ENCODE measurements around the gene CABLES1. TPM values are rescaled to one million over a fixed set of nuclear protein-coding genes. Genes with fewer than 3 reads are reported as not detected.
A peak's percentile ranks its signal among the peaks of the same experiment; 100 is the strongest.

The CABLES1 gene
- total RNA-seq, 2 donors from 2014 or later = 4.2 to 11.9 TPM

DNA sequence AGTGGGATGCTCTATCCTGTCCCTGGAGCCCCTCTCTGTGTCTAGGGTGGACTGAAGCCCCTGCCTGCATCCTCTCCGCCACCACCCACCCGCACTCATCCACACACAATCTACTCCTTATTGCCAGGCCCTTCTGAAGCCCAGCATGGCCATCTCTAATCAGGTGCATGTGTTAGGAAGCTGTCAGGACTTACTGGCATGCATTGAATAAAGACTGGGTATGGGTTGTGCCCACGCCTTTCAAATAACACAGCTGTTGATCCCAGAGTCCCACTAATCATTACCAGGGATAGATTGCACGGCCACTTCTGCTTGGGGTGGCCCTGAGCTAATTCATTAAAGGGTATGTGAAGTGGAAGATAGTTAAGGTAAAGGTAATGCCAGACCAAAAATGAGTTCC is 88.4 kb downstream of the CABLES1 start:
- no peak for TF ChIP-seq POLR2A (IDR thresholded peaks at IDR 0.05)
- TF ChIP-seq, protein P1, sequence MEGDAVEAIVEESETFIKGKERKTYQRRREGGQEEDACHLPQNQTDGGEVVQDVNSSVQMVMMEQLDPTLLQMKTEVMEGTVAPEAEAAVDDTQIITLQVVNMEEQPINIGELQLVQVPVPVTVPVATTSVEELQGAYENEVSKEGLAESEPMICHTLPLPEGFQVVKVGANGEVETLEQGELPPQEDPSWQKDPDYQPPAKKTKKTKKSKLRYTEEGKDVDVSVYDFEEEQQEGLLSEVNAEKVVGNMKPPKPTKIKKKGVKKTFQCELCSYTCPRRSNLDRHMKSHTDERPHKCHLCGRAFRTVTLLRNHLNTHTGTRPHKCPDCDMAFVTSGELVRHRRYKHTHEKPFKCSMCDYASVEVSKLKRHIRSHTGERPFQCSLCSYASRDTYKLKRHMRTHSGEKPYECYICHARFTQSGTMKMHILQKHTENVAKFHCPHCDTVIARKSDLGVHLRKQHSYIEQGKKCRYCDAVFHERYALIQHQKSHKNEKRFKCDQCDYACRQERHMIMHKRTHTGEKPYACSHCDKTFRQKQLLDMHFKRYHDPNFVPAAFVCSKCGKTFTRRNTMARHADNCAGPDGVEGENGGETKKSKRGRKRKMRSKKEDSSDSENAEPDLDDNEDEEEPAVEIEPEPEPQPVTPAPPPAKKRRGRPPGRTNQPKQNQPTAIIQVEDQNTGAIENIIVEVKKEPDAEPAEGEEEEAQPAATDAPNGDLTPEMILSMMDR (IDR thresholded peaks at IDR 0.05) = no peak
- H3K36me3 ChIP-seq (replicated peaks in 1 of 2; ENCODE audit: insufficient read depth in 1 of 2, low read depth in 2 of 2) = no peaks in the 10 kb centered on the region
- peaks cover 13% of the 10 kb centered on the region for H3K4me1 ChIP-seq
- no peaks in the 10 kb centered on the region for H3K27me3 ChIP-seq
- no peak for ATAC-seq
- H3K4me3 ChIP-seq = no peak overlapping the region
- H3K27ac ChIP-seq = no peak overlapping the region
- intact Hi-C loops (cut with DNase I) = no loop called here
- H3K9me3 ChIP-seq = no peaks in the 10 kb centered on the region
- DNase-seq = no peak
- 89 to 91% methylated on average over 4 of the region's 4 CpGs for WGBS, 2 donors

DNA sequence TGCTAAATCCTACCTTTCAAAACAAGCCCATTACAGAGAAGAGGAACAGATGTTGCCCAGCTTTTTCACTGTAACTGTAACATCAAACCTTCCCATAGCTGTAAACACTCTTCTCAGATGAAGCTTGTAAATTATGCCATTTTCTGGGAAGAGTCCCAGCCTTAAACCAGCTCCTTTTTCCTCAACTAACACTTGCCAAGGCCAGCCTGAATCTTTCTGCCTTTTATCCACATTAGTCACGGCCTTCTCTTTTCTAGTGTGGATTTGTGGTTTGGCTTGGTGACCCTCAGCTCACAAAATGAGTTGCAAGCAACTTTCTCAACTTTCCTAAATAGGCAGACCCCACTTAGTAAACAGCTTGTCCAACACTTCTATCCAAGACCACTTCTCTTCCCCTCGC is 90.2 kb downstream of the CABLES1 start:
- intact Hi-C loops (cut with DNase I) = no loop called here
- Histone ChIP-seq H3K27me3 (no peaks in the 10 kb centered on the region), H3K9me3 (no peaks in the 10 kb centered on the region), H3K4me1 (peaks cover 13% of the 10 kb centered on the region), H3K4me3 (no peak overlapping the region), H3K27ac (no peak overlapping the region), H3K36me3 (replicated peaks in 1 of 2; ENCODE audit: insufficient read depth in 1 of 2, low read depth in 2 of 2) (no peaks in the 10 kb centered on the region)
- TF ChIP-seq, protein P1 (IDR thresholded peaks at IDR 0.05) = no peak
- TF ChIP-seq POLR2A (IDR thresholded peaks at IDR 0.05) = no peak
- peak in 1 of 4 donors; percentile 26 for DNase-seq
- WGBS, 2 donors = 89 to 93% methylated on average over 2 of the region's 2 CpGs
- no peak for ATAC-seq

GRCh38 chr18:23226391-23226790 is 91.1 kb downstream of the CABLES1 start:
- no peak for TF ChIP-seq POLR2A (IDR thresholded peaks at IDR 0.05)
- TF ChIP-seq, protein P1 (IDR thresholded peaks at IDR 0.05) = no peak
- Histone ChIP-seq H3K4me1 (peaks cover 13% of the 10 kb centered on the region), H3K27ac (no peak overlapping the region), H3K27me3 (no peaks in the 10 kb centered on the region), H3K9me3 (no peaks in the 10 kb centered on the region), H3K36me3 (replicated peaks in 1 of 2; ENCODE audit: insufficient read depth in 1 of 2, low read depth in 2 of 2) (no peaks in the 10 kb centered on the region), H3K4me3 (no peak overlapping the region)
- WGBS, 2 donors = 82 to 84% methylated on average over 3 of the region's 3 CpGs
- ATAC-seq (no peak), DNase-seq (no peak)
- intact Hi-C loops (cut with DNase I) = no loop called here

DNA sequence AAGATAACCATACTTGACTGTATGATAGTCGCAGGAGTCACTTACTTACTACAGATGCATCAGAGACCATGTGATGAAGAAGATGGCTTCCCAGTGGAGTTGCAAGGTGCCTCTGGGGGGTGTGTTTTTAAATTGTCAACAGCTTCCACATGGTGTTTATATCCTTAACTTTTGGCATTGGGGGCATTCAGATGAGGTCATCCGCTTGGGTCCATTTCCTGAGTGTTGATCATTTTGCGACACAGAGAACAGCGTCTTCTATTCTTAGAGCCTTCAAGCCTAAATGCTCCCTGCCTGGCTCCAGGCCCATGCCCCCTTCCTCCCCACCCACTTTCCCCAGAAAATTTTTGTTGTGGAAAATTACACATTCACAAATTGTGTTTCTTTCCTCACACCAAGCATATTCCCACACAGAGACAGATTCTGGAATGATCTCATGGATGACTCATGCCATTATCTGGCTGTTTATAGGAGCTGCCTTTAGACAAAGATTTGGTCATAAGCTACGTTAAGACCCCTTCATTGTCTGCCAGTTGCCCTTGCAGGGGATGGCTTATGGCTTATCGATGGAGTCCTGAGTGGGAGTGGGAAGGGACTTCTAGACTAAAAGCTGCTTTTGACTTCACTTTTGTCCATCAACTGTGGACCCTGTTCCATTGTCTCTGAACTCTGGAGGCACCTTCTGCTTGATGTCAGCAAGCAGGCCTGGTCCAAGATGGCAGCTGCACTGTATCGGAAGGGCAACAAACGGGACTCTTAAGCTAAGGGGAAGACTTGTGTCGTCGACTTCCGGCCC is 91.8 kb downstream of the CABLES1 start:
- intact Hi-C loops (cut with DNase I) = no loop called here
- H3K36me3 ChIP-seq (replicated peaks in 1 of 2; ENCODE audit: insufficient read depth in 1 of 2, low read depth in 2 of 2) = no peaks in the 10 kb centered on the region
- H3K27me3 ChIP-seq = no peaks in the 10 kb centered on the region
- WGBS, 2 donors = 74 to 79% methylated on average over 11 of the region's 11 CpGs
- H3K27ac ChIP-seq = peak overlapping the region in 1 of 4 donors; percentile 10
- TF ChIP-seq, protein P1 (IDR thresholded peaks at IDR 0.05) = no peak
- TF ChIP-seq POLR2A (IDR thresholded peaks at IDR 0.05) = no peak
- peaks cover 13% of the 10 kb centered on the region for H3K4me1 ChIP-seq
- DNase-seq (no peak), ATAC-seq (peak; percentile 40)
- no peak overlapping the region for H3K4me3 ChIP-seq
- no peaks in the 10 kb centered on the region for H3K9me3 ChIP-seq

- Histone ChIP-seq H3K27ac (peak overlapping the region in 1 of 4 donors; percentile 16), H3K27me3 (no peaks in the 10 kb centered on the region), H3K4me1 (peaks cover 13% of the 10 kb centered on the region), H3K36me3 (replicated peaks in 1 of 2; ENCODE audit: insufficient read depth in 1 of 2, low read depth in 2 of 2) (no peaks in the 10 kb centered on the region), H3K4me3 (no peak overlapping the region), H3K9me3 (no peaks in the 10 kb centered on the region)
- no peak for ATAC-seq
- TF ChIP-seq, protein P1 (IDR thresholded peaks at IDR 0.05) = no peak
- no peak for TF ChIP-seq POLR2A (IDR thresholded peaks at IDR 0.05)
- no peak for DNase-seq
- intact Hi-C loops (cut with DNase I) = no loop called here
- 46 to 64% methylated on average over 2 of the region's 2 CpGs for WGBS, 2 donors
These were observed 92.4 kb downstream of the CABLES1 start for GRCh38 chr18:23227726-23228070.
